DOHH2 (cell line): ENCODE measurements around the gene TRIM62.

Source experiments
- H3F3A ChIP-seq: fragments of 200-600 bp; sonication (generic), shearing (Covaris generic); 2 replicates; pipeline ENCODE4 v1.6.0; 2016; ENCODE audit warnings: antibody characterized with exemption, mild to moderate bottlenecking; ENCODE audit not compliant: control insufficient read depth, insufficient read depth
- H3K27ac ChIP-seq: fragments of 200-600 bp; sonication (generic); 2 replicates; pipeline ENCODE4 v1.5.1; 2014; ENCODE audit warnings: low read depth, mild to moderate bottlenecking, low read length, moderate library complexity
- H3K27me3 ChIP-seq: fragments of 200-600 bp; sonication (generic); 2 replicates; pipeline ENCODE4 v1.6.1; 2014; ENCODE audit warnings: mild to moderate bottlenecking, low read length, mixed read lengths; ENCODE audit not compliant: control insufficient read depth
- H3K36me3 ChIP-seq: fragments of 200-600 bp; sonication (generic); 2 replicates; pipeline ENCODE4 v1.6.1; 2014; ENCODE audit warnings: mild to moderate bottlenecking, low read length, moderate library complexity, mixed read lengths; ENCODE audit not compliant: control insufficient read depth
- H3K4me1 ChIP-seq: fragments of 200-600 bp; sonication (generic); 2 replicates; pipeline ENCODE4 v1.6.1; 2014; ENCODE audit warnings: mild to moderate bottlenecking, low read length, mixed read lengths; ENCODE audit not compliant: control insufficient read depth
- H3K4me2 ChIP-seq: fragments of 200-600 bp; sonication (generic); 2 replicates; pipeline ENCODE4 v1.6.0; 2014; ENCODE audit warnings: mild to moderate bottlenecking, low read length, moderate library complexity
- H3K4me3 ChIP-seq: fragments of 200-600 bp; sonication (generic); 2 replicates; pipeline ENCODE4 v1.5.1; 2014; ENCODE audit warnings: mild to moderate bottlenecking, low read length, mixed read lengths
- H3K79me2 ChIP-seq: fragments of 200-600 bp; sonication (generic); 2 replicates; pipeline ENCODE4 v1.6.1; 2014; ENCODE audit warnings: mild to moderate bottlenecking, low read length, mixed read lengths; ENCODE audit not compliant: control insufficient read depth
- H3K9me2 ChIP-seq: fragments of 200-600 bp; sonication (generic); replicated peaks from 2 replicates; pipeline ENCODE4 v1.6.1; 2014; ENCODE audit warnings: mild to moderate bottlenecking, low read length, mixed read lengths; ENCODE audit not compliant: control insufficient read depth
- H3K9me3 ChIP-seq: fragments of 200-600 bp; sonication (generic); 2 replicates; pipeline ENCODE4 v1.6.1; 2014; ENCODE audit warnings: antibody characterized with exemption, low read length, mixed read lengths; ENCODE audit not compliant: control insufficient read depth, insufficient read depth
- H4K20me1 ChIP-seq: fragments of 200-600 bp; sonication (generic); 2 replicates; pipeline ENCODE4 v1.6.0; 2014; ENCODE audit warnings: low read depth, mild to moderate bottlenecking, antibody characterized with exemption, low read length, moderate library complexity; ENCODE audit not compliant: control insufficient read depth, insufficient read depth
- EZH2phosphoT487 ChIP-seq: fragments of 200-600 bp; sonication (generic); IDR thresholded peaks from 2 replicates; pipeline ENCODE4 v1.6.1; 2017; ENCODE audit warnings: borderline replicate concordance, mild to moderate bottlenecking, antibody characterized with exemption, low read length, moderate library complexity, mixed read lengths
- TF ChIP-seq, protein P1 (sequence below): fragments of 200-600 bp; sonication (generic); IDR thresholded peaks from one replicate; pipeline ENCODE4 v1.5.1; 2014; ENCODE audit warnings: antibody characterized with exemption, mild to moderate bottlenecking, low read depth, low read length; ENCODE audit not compliant: poor library complexity, severe bottlenecking

The TRIM62 gene

DNA sequence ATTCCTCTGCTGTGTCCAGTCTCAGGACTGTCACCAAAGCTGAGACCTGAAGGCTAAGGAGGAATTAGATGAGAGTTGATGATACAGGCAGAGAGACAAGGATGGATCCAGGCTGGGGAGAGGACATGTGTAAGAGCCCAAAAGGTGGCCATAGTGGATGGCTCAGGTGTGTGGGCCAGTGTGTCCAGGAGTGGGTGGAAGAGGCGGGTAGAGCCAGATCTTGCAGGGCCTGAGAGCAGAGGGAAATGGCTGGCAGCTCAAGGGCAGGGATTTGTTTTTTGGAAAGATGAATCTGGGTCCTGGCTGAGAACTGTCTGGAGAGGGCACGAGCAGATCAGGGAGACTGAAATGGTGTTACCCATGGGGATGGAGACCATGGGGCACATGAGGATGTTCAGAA, 62.8 kb downstream of the TRIM62 start:
- H3K27me3 ChIP-seq = peaks cover 6% of the 10 kb centered on the region
- no peaks in the 10 kb centered on the region for H3K4me1 ChIP-seq
- H3K9me2 ChIP-seq = no peaks in the 10 kb centered on the region
- no peak overlapping the region for H3K4me3 ChIP-seq
- H4K20me1 ChIP-seq = no peaks in the 10 kb centered on the region
- no peak overlapping the region for H3K27ac ChIP-seq
- H3K9me3 ChIP-seq = no peaks in the 10 kb centered on the region
- no peaks in the 10 kb centered on the region for H3F3A ChIP-seq
- no peak for TF ChIP-seq EZH2phosphoT487
- H3K36me3 ChIP-seq = no peaks in the 10 kb centered on the region
- H3K4me2 ChIP-seq = no peak overlapping the region
- H3K79me2 ChIP-seq = no peaks in the 10 kb centered on the region

DNA sequence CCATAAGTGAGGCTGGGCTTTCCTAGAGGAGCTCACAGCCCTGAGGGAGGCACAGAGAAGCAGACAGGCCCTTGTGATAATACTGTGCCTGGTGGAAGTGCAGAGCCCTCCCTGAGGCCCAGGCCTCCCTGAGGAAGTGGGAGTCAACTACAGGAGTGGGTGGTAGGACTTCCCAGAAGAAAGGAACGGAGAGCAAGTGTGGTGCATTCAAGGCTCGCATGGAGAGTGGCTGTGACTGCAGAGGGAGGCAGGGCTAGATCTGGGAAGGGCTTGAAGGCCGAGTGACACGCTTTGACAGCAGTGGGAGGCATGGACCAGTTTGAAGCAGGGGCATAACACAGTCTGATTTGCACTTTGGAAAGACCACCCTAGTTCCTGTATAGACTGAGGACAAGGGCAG, 63.6 kb downstream of the TRIM62 start:
- H3K9me3 ChIP-seq = no peaks in the 10 kb centered on the region
- no peak overlapping the region for H3K4me3 ChIP-seq
- TF ChIP-seq, protein P1, sequence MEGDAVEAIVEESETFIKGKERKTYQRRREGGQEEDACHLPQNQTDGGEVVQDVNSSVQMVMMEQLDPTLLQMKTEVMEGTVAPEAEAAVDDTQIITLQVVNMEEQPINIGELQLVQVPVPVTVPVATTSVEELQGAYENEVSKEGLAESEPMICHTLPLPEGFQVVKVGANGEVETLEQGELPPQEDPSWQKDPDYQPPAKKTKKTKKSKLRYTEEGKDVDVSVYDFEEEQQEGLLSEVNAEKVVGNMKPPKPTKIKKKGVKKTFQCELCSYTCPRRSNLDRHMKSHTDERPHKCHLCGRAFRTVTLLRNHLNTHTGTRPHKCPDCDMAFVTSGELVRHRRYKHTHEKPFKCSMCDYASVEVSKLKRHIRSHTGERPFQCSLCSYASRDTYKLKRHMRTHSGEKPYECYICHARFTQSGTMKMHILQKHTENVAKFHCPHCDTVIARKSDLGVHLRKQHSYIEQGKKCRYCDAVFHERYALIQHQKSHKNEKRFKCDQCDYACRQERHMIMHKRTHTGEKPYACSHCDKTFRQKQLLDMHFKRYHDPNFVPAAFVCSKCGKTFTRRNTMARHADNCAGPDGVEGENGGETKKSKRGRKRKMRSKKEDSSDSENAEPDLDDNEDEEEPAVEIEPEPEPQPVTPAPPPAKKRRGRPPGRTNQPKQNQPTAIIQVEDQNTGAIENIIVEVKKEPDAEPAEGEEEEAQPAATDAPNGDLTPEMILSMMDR = no peak
- no peak for TF ChIP-seq EZH2phosphoT487
- H3K9me2 ChIP-seq = no peaks in the 10 kb centered on the region
- no peak overlapping the region for H3K4me2 ChIP-seq
- no peaks in the 10 kb centered on the region for H3K79me2 ChIP-seq
- H3K27me3 ChIP-seq = peaks cover 6% of the 10 kb centered on the region
- no peaks in the 10 kb centered on the region for H3F3A ChIP-seq
- no peaks in the 10 kb centered on the region for H3K4me1 ChIP-seq
- no peak overlapping the region for H3K27ac ChIP-seq
- no peaks in the 10 kb centered on the region for H3K36me3 ChIP-seq
- no peaks in the 10 kb centered on the region for H4K20me1 ChIP-seq

DNA sequence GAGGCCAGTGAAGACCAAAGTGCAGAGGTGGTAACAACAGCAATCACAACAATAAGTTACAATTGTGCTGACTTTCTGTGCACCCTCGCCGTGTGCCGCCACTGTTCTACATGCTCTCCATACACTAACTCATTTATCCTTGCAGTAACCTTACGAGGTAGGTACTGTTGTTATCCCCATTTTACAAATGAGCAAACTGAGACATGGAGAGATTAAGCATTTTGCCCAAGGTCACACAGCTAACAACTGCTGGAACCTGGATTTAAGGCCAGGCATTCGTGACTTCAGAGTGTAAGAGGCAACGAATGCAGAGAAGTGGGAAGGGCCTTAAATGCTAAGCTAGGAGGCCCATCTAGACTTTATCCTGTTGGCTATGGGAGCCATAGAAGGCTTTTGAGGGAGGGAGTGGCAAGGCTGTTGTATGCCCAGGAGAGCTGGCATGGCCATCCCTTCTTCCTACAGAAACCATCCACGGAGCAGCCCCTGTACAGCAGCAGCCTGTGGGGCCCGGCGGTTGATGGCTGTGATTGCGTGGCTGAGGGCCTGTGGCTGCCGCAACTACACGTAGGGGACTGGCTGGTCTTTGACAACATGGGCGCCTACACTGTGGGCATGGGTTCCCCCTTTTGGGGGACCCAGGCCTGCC, 64.3 kb downstream of the TRIM62 start:
- Histone ChIP-seq H4K20me1 (no peaks in the 10 kb centered on the region), H3K9me2 (no peaks in the 10 kb centered on the region), H3K79me2 (no peaks in the 10 kb centered on the region), H3K36me3 (no peaks in the 10 kb centered on the region), H3K4me1 (no peaks in the 10 kb centered on the region), H3F3A (no peaks in the 10 kb centered on the region), H3K4me3 (no peak overlapping the region), H3K27ac (no peak overlapping the region), H3K9me3 (no peaks in the 10 kb centered on the region), H3K4me2 (no peak overlapping the region), H3K27me3 (peaks cover 6% of the 10 kb centered on the region)
- TF ChIP-seq, protein P1 = no peak
- no peak for TF ChIP-seq EZH2phosphoT487

DNA sequence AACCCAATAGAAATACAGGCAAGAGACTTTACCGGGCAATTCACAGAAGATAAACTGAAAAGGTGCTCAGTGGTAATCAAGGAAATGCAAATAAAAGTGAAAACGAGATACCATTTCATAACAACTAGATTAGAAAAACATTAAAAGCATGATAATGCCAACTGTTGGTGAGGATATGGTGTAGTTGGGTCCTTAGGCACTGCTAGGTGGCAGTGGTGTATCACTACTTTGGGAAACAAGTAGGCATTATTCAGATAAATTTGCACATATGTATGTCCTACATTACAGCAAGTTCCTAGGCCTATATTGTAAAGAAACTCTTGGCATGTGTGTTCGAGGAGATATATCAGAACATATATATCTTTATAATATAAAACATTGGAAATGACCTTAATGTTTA, 69.9 kb downstream of the TRIM62 start:
- Histone ChIP-seq H3K36me3 (no peaks in the 10 kb centered on the region), H3K4me3 (no peak overlapping the region), H4K20me1 (no peaks in the 10 kb centered on the region), H3K27me3 (0 out of 2 replicates have a peak, but pooled peaks cover 4% of the 10 kb centered on the region), H3K27ac (no peak overlapping the region), H3K4me2 (no peak overlapping the region), H3K4me1 (no peaks in the 10 kb centered on the region), H3K9me2 (no peaks in the 10 kb centered on the region), H3K79me2 (no peaks in the 10 kb centered on the region), H3F3A (no peaks in the 10 kb centered on the region), H3K9me3 (peaks cover 10% of the 10 kb centered on the region)
- TF ChIP-seq EZH2phosphoT487 = no peak
- TF ChIP-seq, protein P1 = no peak
